ENCODE data around the gene TDRD3.
"Not testable (repeated sequence)": the region's sequence is repeated elsewhere in the genome, so short reads cannot be mapped to it uniquely, and the experiment has no call there.

The TDRD3 gene

GRCh38 chr13:60369242-60369641 lies 27.8 kb upstream of the TDRD3 start:
- Histone ChIP-seq H3K4me3 (ENCODE audit: low read depth, low read length) (no peak overlapping the region), H3K36me3 (ENCODE audit: control insufficient read depth, insufficient read depth, low read length) (no peaks in the 10 kb centered on the region), H3K4me1 (ENCODE audit: control insufficient read depth, insufficient read depth, low read length) (no peaks in the 10 kb centered on the region), H3K9me3 (ENCODE audit: control insufficient read depth, insufficient read depth, low read length) (no peaks in the 10 kb centered on the region), H3K9ac (ENCODE audit: low read depth, low read length) (no peak overlapping the region), H3K27me3 (ENCODE audit: control insufficient read depth, insufficient read depth, low read length) (no peaks in the 10 kb centered on the region), H3K27ac (ENCODE audit: low read depth, low read length) (no peak overlapping the region)

GRCh38 chr13:60370343-60370742 lies 26.7 kb upstream of the TDRD3 start:
- Histone ChIP-seq H3K4me3 (ENCODE audit: low read depth, low read length) (no peak overlapping the region), H3K27ac (ENCODE audit: low read depth, low read length) (no peak overlapping the region), H3K27me3 (ENCODE audit: control insufficient read depth, insufficient read depth, low read length) (no peaks in the 10 kb centered on the region), H3K36me3 (ENCODE audit: control insufficient read depth, insufficient read depth, low read length) (no peaks in the 10 kb centered on the region), H3K9me3 (ENCODE audit: control insufficient read depth, insufficient read depth, low read length) (no peaks in the 10 kb centered on the region), H3K4me1 (ENCODE audit: control insufficient read depth, insufficient read depth, low read length) (no peaks in the 10 kb centered on the region), H3K9ac (ENCODE audit: low read depth, low read length) (no peak overlapping the region)

GRCh38 chr13:60372141-60372540 lies 24.9 kb upstream of the TDRD3 start:
- H3K27me3 ChIP-seq (ENCODE audit: control insufficient read depth, insufficient read depth, low read length): no peaks in the 10 kb centered on the region
- H3K9me3 ChIP-seq (ENCODE audit: control insufficient read depth, insufficient read depth, low read length): no peaks in the 10 kb centered on the region
- H3K9ac ChIP-seq (ENCODE audit: low read depth, low read length): no peak overlapping the region
- no peak overlapping the region for H3K4me3 ChIP-seq (ENCODE audit: low read depth, low read length)
- no peaks in the 10 kb centered on the region for H3K4me1 ChIP-seq (ENCODE audit: control insufficient read depth, insufficient read depth, low read length)
- no peak overlapping the region for H3K27ac ChIP-seq (ENCODE audit: low read depth, low read length)
- no peaks in the 10 kb centered on the region for H3K36me3 ChIP-seq (ENCODE audit: control insufficient read depth, insufficient read depth, low read length)

DNA sequence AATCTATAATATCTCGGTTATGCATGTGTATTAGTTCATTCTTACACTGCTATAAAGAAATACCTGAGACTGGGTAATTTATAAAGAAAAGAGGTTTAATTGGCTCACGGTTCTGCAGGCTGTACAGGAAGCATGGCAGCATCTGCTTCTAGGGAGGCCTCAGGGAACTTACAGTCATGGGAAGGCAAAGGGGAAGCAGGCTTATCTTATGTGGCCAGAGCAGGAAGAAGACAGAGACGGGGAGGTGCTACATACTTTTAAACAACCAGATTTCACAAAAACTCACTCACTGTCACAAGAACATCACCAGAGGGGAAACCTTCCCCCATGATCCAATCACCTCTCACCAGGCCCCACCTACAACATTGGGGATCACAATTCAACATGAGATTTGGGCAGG lies 17.7 kb upstream of the TDRD3 start:
- H3K36me3 ChIP-seq (ENCODE audit: control insufficient read depth, insufficient read depth, low read length); H3K27ac ChIP-seq (ENCODE audit: low read depth, low read length); H3K9ac ChIP-seq (ENCODE audit: low read depth, low read length); H3K9me3 ChIP-seq (ENCODE audit: control insufficient read depth, insufficient read depth, low read length); H3K4me1 ChIP-seq (ENCODE audit: control insufficient read depth, insufficient read depth, low read length); H3K27me3 ChIP-seq (ENCODE audit: control insufficient read depth, insufficient read depth, low read length); H3K4me3 ChIP-seq (ENCODE audit: low read depth, low read length): not testable (repeated sequence)

DNA sequence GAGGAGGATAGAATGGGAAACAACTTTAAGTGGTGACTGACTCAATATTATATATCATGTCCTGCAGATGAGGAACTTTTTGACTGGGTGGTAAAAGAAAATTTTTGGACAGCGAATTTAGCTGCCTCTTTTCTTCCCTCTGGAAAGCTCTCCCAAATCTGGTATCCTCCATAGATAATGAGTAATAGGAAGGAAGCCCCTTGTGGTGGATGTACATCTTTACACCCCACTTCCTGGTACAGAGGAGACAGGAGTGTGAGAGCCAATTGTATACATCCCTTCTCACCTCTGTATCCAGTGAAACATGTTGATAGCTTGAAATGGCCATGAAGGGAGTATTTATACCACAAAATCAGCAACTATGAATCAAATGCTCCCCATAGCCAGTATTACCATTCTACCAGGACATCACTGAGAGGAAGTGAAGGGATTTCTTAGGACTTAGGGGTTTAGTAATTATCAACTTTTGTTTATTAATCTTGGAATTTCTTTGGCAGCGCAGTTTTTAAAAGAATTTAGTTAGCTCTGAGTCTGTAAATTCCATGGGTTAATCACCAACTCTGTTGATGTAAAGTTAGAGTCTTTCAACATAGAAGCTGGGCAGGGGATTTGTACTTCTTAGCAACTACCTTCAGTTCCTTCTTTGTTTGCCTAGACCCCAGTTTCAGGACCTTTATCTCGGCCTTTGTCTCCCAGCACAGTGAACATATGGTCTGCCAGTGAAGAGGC lies 17.0 kb upstream of the TDRD3 start:
- no peaks in the 10 kb centered on the region for H3K36me3 ChIP-seq (ENCODE audit: control insufficient read depth, insufficient read depth, low read length)
- no peak overlapping the region for H3K9ac ChIP-seq (ENCODE audit: low read depth, low read length)
- no peaks in the 10 kb centered on the region for H3K4me1 ChIP-seq (ENCODE audit: control insufficient read depth, insufficient read depth, low read length)
- no peaks in the 10 kb centered on the region for H3K9me3 ChIP-seq (ENCODE audit: control insufficient read depth, insufficient read depth, low read length)
- H3K27me3 ChIP-seq (ENCODE audit: control insufficient read depth, insufficient read depth, low read length): no peaks in the 10 kb centered on the region
- no peak overlapping the region for H3K4me3 ChIP-seq (ENCODE audit: low read depth, low read length)
- H3K27ac ChIP-seq (ENCODE audit: low read depth, low read length): no peak overlapping the region

- H3K9me3 ChIP-seq (ENCODE audit: control insufficient read depth, insufficient read depth, low read length): no peaks in the 10 kb centered on the region
- H3K9ac ChIP-seq (ENCODE audit: low read depth, low read length): no peak overlapping the region
- no peaks in the 10 kb centered on the region for H3K27me3 ChIP-seq (ENCODE audit: control insufficient read depth, insufficient read depth, low read length)
- no peak overlapping the region for H3K27ac ChIP-seq (ENCODE audit: low read depth, low read length)
- peaks cover 6% of the 10 kb centered on the region for H3K4me1 ChIP-seq (ENCODE audit: control insufficient read depth, insufficient read depth, low read length)
- no peaks in the 10 kb centered on the region for H3K36me3 ChIP-seq (ENCODE audit: control insufficient read depth, insufficient read depth, low read length)
- no peak overlapping the region for H3K4me3 ChIP-seq (ENCODE audit: low read depth, low read length)
Observed at GRCh38 chr13:60384911-60385310, 12.1 kb upstream of the TDRD3 start.

DNA sequence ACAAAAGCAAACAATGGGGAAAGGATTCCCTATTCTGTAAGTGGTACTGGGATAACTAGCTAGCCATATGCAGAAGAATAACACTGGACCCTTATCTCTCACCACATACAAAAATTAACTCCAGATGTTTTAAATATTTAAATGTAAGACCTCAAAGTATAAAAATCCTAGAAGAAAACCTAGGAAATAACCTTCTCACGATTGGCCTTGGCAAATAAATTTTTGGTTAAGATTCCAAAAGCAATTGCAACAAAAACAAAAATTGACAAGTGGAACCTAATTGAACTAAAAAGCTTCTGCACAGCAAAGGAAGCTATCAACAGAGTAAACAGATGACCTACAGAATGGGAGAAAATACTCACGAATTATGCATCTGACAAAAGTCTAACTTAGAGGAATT lies 10.8 kb upstream of the TDRD3 start:
- Histone ChIP-seq H3K4me1 (ENCODE audit: control insufficient read depth, insufficient read depth, low read length) (peaks cover 6% of the 10 kb centered on the region), H3K9ac (ENCODE audit: low read depth, low read length) (no peak overlapping the region), H3K9me3 (ENCODE audit: control insufficient read depth, insufficient read depth, low read length) (no peaks in the 10 kb centered on the region), H3K27ac (ENCODE audit: low read depth, low read length) (no peak overlapping the region), H3K4me3 (ENCODE audit: low read depth, low read length) (no peak overlapping the region), H3K27me3 (ENCODE audit: control insufficient read depth, insufficient read depth, low read length) (no peaks in the 10 kb centered on the region), H3K36me3 (ENCODE audit: control insufficient read depth, insufficient read depth, low read length) (no peaks in the 10 kb centered on the region)

GRCh38 chr13:60392131-60392530 lies 4.9 kb upstream of the TDRD3 start:
- Histone ChIP-seq H3K27me3 (ENCODE audit: control insufficient read depth, insufficient read depth, low read length) (no peaks in the 10 kb centered on the region), H3K27ac (ENCODE audit: low read depth, low read length) (no peak overlapping the region), H3K9me3 (ENCODE audit: control insufficient read depth, insufficient read depth, low read length) (no peaks in the 10 kb centered on the region), H3K4me3 (ENCODE audit: low read depth, low read length) (no peak overlapping the region), H3K4me1 (ENCODE audit: control insufficient read depth, insufficient read depth, low read length) (peaks cover 5% of the 10 kb centered on the region), H3K9ac (ENCODE audit: low read depth, low read length) (no peak overlapping the region), H3K36me3 (ENCODE audit: control insufficient read depth, insufficient read depth, low read length) (no peaks in the 10 kb centered on the region)

DNA sequence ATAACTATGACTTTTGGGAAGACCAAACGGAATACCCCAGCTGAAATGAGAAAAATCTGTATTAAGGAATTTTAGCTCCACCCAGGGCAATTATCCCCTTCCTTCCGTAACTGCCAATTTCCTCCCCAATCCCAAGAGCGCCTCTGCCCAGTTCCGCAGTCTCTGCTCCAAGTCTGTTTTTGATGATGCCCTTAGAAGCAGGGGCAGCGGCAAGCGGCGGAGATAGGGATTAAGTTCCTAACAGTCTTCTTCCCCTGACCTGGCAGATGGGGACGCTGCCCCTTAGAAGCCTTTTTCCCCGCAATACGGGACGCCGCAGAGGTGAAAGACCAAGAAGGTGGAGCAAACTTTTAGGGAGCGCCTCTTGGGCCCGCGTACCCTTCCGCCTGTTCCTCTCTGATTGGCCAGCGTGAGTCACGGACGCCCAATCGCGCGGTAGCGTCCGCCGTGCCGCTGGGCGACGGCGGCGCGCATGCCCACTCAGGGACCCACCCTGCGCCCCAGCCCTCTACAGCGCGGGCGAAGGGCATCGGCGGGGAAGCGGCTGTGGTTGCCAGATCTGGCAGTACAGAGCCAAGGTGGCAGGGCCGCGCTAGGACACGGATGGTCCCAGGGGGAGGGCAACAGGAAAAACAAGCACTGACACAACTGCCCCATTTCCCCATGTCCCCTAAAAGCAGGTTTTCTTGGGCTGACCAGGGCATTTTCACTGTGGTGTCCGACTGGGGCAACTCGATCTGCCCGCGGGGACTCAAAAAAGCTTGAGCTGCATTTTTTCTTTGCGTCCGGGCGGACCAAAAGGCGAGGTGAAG lies 843 bp upstream of the TDRD3 start:
- H3K36me3 ChIP-seq (ENCODE audit: control insufficient read depth, insufficient read depth, low read length): no peaks in the 10 kb centered on the region
- no peaks in the 10 kb centered on the region for H3K27me3 ChIP-seq (ENCODE audit: control insufficient read depth, insufficient read depth, low read length)
- H3K9ac ChIP-seq (ENCODE audit: low read depth, low read length): peak overlapping the region; percentile 77
- H3K4me3 ChIP-seq (ENCODE audit: low read depth, low read length): peak overlapping the region; percentile 96
- H3K4me1 ChIP-seq (ENCODE audit: control insufficient read depth, insufficient read depth, low read length): peaks cover 20% of the 10 kb centered on the region
- no peaks in the 10 kb centered on the region for H3K9me3 ChIP-seq (ENCODE audit: control insufficient read depth, insufficient read depth, low read length)
- H3K27ac ChIP-seq (ENCODE audit: low read depth, low read length): peak overlapping the region; percentile 95

- Histone ChIP-seq H3K9me3 (ENCODE audit: control insufficient read depth, insufficient read depth, low read length) (no peaks in the 10 kb centered on the region), H3K4me3 (ENCODE audit: low read depth, low read length) (peak overlapping the region; percentile 96), H3K36me3 (ENCODE audit: control insufficient read depth, insufficient read depth, low read length) (no peaks in the 10 kb centered on the region), H3K27me3 (ENCODE audit: control insufficient read depth, insufficient read depth, low read length) (no peaks in the 10 kb centered on the region), H3K4me1 (ENCODE audit: control insufficient read depth, insufficient read depth, low read length) (peaks cover 23% of the 10 kb centered on the region), H3K27ac (ENCODE audit: low read depth, low read length) (peak overlapping the region; percentile 84), H3K9ac (ENCODE audit: low read depth, low read length) (peak overlapping the region; percentile 79)
Observed at GRCh38 chr13:60397704-60398378, 821 bp downstream of the TDRD3 start.

DNA sequence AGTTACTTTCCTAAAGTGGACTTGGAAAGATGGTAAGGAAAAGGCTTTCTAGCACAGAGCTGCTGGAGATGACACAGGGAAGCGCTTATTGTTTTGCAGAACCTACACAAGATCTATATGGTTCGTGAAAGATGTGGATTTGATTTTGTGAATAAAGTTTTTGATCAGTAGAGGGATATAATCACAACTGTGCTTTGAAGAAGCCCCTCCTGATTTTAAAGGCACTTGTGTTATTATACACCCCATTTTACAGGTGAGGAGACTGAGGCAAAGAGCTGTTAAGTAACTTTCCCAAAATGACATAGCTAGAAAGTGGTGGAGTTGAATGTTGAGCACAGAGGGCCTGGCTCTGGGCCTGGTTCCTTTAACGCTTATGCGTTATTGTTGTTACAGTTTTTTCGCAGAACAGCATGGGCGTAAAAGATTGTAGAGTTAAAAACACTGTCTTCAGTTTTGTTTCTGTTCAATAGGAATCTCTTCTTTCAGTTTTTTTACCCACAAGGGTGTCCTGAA lies 1.4 kb downstream of the TDRD3 start:
- Histone ChIP-seq H3K4me3 (ENCODE audit: low read depth, low read length) (peak overlapping the region; percentile 96), H3K27me3 (ENCODE audit: control insufficient read depth, insufficient read depth, low read length) (no peaks in the 10 kb centered on the region), H3K27ac (ENCODE audit: low read depth, low read length) (no peak overlapping the region), H3K36me3 (ENCODE audit: control insufficient read depth, insufficient read depth, low read length) (no peaks in the 10 kb centered on the region), H3K9me3 (ENCODE audit: control insufficient read depth, insufficient read depth, low read length) (no peaks in the 10 kb centered on the region), H3K4me1 (ENCODE audit: control insufficient read depth, insufficient read depth, low read length) (peaks cover 23% of the 10 kb centered on the region), H3K9ac (ENCODE audit: low read depth, low read length) (peak overlapping the region; percentile 79; the same call in 1 of the 2 replicates)
